ENCODE data around the gene ZMAT5. TPM values are rescaled to one million over a fixed set of nuclear protein-coding genes. Genes with fewer than 3 reads are reported as not detected.

The ZMAT5 gene
- total RNA-seq, 2 experiments from 2014 or later, result 17.1 to 17.5 TPM

DNA sequence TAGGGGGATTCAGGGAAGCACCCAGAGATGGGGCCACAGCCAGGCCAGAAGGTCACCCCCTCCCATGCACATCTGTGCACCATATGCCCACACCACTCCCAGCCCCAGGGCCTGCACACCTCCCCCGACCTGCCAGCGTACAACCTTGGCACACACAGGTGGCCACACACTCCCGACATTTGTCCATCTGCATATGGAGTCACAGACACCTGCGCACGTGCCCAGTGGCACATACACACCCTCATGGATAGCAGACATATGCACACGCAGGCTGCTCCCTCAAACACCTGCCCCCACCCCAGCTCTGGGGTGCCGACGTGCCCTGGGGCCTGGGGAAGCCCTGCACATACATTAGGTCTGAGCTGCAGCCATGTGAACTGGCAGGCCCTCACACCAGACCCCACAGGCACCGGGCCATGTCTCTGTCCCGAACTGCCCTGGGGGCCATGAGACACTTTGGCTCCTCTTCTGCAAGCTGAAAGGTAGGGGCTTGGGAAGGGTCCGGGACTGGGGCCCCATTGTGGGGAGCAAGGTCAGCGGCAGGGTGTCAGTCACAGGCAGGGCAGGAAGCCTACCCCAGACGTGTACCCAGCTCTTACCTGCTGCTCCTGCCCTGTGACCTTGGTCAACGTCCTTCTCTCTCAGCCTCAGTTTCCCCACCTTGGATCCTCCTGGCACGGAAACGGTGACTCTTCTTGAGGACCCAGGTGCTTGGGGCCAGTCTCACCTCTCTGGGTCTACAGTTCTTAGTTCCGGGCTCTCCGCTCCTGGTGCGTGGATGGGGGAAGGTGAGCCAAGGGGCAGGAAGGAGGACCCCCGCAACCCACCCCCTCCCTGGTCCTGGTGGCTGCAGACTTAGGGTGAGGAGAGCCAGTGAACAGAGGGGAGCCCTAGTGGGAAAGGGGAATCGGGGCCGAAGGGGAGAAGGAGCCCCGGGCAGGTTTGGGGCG is 47.6 kb downstream of the ZMAT5 start:
- Mint-ChIP-seq H3K27me3 (peaks cover 50% of the 10 kb centered on the region), H3K9me3 (no peaks in the 10 kb centered on the region), H3K36me3 (no peaks in the 10 kb centered on the region), H3K4me1 (peaks cover 2% of the 10 kb centered on the region), H3K27ac (no peak overlapping the region), H3K4me3 (peak overlapping the region; percentile 34)
- DNase-seq, result no peak

DNA sequence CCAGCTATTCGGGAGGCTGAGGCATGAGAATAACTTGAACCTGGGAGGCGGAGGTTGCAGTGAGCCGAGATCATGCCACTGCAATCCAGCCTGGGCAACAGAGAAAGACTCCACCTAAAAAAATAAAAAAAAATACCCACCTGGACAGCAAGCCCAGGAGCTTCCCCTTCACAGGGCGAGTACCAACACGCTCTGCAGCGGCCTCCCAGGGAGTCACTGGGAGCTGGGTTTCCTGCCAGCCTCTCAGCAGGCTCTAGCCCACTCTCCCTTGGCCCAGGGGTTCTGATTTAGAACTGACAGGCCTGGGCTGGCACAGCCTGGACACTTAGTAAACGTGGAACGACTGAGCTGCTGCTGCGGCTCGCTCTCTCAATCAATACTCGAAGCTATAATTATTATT is 49.0 kb downstream of the ZMAT5 start:
- no peak for DNase-seq
- H3K27ac Mint-ChIP-seq, result no peak overlapping the region
- H3K9me3 Mint-ChIP-seq, result no peaks in the 10 kb centered on the region
- peaks cover 50% of the 10 kb centered on the region for H3K27me3 Mint-ChIP-seq
- peaks cover 2% of the 10 kb centered on the region for H3K4me1 Mint-ChIP-seq
- no peak overlapping the region for H3K4me3 Mint-ChIP-seq
- no peaks in the 10 kb centered on the region for H3K36me3 Mint-ChIP-seq

DNA sequence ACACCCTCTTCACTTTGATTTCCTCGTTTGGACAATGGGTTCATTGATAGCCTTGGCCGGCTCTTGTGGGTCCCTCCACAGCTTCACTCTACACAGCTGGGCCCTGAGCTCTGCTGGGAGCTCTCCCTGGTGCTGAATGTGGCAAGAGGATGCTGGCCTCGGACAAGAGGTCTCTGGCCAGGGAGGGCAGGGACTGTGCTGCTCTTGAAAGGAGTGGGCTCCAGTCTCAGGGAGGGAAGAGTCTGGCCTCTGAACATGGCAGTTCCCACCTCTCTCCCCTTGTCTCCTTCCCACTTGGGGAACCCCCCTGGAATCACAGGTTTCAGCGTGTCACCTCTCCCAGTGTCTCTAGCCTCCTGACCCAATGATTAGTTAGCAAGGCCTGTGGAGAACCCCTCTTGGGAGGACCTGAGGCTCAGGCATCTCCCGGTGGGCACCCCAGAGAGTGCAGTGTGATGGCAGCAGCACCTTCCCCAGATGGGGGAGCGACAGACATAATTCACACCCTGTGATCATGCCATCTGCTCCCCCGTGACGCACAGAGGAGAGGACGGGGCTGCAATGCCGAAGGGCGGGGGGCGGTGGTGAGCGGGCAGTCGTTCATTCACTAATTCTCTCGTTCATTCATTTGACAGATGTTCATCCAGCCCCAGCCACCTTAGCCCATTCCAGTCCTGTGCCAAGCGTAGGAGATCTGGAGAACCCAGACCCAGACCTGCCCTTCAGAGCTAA is 49.8 kb downstream of the ZMAT5 start:
- Mint-ChIP-seq H3K4me1 (peaks cover 2% of the 10 kb centered on the region), H3K36me3 (no peaks in the 10 kb centered on the region), H3K27me3 (peaks cover 49% of the 10 kb centered on the region), H3K27ac (no peak overlapping the region), H3K4me3 (no peak overlapping the region), H3K9me3 (no peaks in the 10 kb centered on the region)
- DNase-seq, result peak; percentile 30

DNA sequence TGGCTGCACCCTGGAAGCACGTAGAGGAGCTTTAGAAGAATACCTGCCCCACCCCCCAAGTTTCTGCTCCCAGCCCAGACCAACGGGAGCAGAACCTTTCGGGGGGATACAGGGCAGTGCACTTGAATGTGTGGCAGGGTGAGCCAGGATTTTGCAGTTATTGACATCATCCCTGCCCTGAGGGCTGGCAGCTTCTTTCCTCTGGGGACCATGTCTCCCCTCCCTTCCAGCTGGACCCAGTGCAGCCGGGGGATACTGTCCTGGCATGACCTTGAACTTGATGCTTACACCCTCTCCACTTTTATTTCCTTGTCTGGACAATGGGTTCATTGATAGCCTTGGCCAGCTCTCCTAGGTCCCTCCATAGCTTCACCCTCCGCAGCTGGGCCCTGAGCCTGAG is 51.1 kb downstream of the ZMAT5 start:
- no peaks in the 10 kb centered on the region for H3K36me3 Mint-ChIP-seq
- no peaks in the 10 kb centered on the region for H3K9me3 Mint-ChIP-seq
- peaks cover 2% of the 10 kb centered on the region for H3K4me1 Mint-ChIP-seq
- no peak overlapping the region for H3K27ac Mint-ChIP-seq
- DNase-seq, result no peak
- H3K27me3 Mint-ChIP-seq, result peaks cover 40% of the 10 kb centered on the region
- no peak overlapping the region for H3K4me3 Mint-ChIP-seq

DNA sequence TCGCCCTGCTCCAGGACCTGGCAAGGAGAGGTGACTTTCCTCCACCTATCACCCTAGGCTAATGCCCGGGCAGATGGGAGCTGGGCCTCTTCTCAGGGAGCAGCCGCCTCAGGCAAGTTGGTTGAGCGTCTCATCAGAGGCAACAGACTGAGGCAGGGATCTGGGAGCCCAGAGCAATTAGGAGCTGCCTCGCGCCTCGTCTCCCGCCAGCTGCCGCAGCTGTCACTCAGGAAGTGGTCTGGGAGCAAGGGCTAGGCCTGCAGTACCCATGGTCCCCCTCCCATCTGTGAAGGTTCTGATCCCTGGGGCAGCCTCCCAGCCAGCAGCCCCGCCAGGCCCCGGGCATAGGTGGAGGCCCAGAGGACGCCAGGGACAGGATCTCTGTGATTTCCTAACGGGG is 51.6 kb downstream of the ZMAT5 start:
- DNase-seq, result no peak
- Mint-ChIP-seq H3K4me3 (no peak overlapping the region), H3K4me1 (peaks cover 2% of the 10 kb centered on the region), H3K9me3 (no peaks in the 10 kb centered on the region), H3K27me3 (peaks cover 38% of the 10 kb centered on the region), H3K36me3 (no peaks in the 10 kb centered on the region), H3K27ac (no peak overlapping the region)

DNA sequence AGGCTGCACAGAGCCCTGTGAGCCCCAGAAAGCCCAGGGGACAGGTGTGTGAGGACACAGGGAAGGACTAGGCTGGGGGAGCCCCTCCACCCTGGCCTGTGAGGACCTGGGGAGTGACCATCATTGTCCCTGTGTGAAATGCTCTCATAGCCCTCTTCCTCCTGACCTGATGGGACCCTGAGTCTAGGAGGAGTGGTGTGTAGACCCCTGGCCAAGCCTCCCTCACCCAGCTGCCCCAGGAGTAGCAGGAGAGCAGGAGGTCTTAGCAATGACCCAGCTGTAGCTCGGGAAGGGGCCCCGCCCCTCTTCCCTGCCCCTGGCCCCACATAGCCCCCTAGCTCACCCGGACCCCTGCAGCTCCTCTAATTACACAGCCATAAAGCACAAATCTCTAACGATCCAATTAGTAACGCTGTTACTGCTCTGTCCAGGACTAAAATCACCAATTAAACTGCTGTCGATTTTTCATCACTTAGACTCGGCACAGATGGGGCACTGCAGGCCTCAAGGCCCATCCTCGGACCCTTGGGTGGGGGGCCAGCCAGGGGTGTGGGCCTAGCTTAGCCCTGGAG is 53.6 kb downstream of the ZMAT5 start:
- Mint-ChIP-seq H3K4me3 (no peak overlapping the region), H3K27ac (no peak overlapping the region), H3K9me3 (no peaks in the 10 kb centered on the region), H3K27me3 (peaks cover 22% of the 10 kb centered on the region), H3K4me1 (no peaks in the 10 kb centered on the region), H3K36me3 (no peaks in the 10 kb centered on the region)
- DNase-seq, result no peak

DNA sequence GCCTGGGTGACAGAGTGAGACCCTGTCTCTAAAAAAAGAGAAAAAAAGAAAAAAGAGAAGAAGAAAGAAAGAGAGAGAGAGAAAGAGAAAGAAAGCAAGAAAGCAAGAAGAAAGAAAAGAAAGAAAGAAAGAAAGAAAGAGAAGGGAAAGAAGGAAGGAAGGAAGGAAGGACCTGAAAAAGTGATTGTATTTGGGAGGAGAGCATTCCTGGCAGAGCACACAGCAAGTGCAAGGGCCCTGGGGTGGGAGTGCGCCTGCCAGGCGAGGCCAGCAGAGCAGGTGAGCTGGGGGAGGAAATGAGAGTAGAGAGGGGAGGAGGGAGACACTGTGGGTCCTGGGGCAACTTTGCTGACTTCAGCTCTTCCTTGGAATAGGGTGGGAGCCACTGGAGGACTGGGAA is 54.7 kb downstream of the ZMAT5 start:
- H3K9me3 Mint-ChIP-seq, result no peaks in the 10 kb centered on the region
- peaks cover 13% of the 10 kb centered on the region for H3K27me3 Mint-ChIP-seq
- H3K27ac Mint-ChIP-seq, result no peak overlapping the region
- H3K36me3 Mint-ChIP-seq, result no peaks in the 10 kb centered on the region
- H3K4me1 Mint-ChIP-seq, result no peaks in the 10 kb centered on the region
- DNase-seq, result no peak
- no peak overlapping the region for H3K4me3 Mint-ChIP-seq

DNA sequence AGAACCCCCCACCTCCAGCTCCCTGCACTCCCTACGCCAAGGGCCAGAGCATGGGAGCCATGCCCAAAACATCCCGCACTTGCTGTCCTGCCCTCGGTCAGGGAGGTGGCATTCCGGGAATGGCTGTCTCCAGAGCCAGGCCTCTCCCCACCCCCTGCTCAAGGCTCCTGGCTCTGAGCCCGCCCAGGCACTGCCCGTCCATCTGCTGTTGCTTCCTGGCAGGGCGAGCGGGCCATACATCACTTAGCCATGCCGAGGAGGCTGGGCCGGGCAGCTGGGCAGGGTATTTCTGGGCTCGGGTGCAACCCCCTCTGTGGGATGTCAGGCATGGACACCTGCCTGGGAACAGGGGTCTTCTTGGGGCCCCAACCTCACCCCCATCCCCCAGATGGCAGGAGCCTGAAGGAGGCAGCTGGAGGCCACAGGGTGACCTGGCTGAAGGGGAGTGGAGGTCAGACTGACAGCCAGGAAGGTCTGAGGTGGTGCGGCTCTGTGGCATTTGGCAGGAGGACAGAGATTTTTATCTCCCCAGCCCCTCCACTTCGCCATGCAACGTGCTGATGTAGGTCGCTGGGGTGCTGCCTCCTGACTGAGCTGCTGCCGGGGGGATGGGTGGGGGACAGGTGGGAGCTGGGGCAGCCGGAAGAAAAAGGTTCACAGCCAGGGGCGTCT is 55.7 kb downstream of the ZMAT5 start:
- Mint-ChIP-seq H3K27ac (no peak overlapping the region), H3K9me3 (no peaks in the 10 kb centered on the region), H3K4me1 (no peaks in the 10 kb centered on the region), H3K27me3 (peaks cover 2% of the 10 kb centered on the region), H3K36me3 (no peaks in the 10 kb centered on the region), H3K4me3 (no peak overlapping the region)
- no peak for DNase-seq

DNA sequence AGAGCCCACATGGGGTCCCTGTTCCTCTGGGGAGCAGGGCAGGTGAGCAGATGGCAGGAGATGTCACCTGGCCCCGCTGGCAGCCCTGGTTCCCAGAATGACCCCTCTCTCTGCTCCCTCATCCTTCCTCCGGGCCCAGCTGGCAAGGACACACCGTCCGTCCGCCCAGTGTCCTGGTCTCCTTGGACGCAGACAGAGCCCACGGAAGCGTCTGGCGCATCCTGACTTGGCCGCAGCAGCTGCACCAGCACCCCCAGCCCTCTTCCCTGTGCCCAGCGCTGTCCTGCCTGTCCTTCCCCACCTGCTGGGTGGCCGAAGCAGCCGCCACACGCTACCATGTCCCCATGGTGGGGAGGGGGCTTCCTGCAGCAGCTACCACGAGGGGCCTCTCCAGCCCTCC is 56.6 kb downstream of the ZMAT5 start:
- Mint-ChIP-seq H3K4me1 (no peaks in the 10 kb centered on the region), H3K4me3 (no peak overlapping the region), H3K9me3 (no peaks in the 10 kb centered on the region), H3K27ac (no peak overlapping the region), H3K27me3 (no peaks in the 10 kb centered on the region), H3K36me3 (no peaks in the 10 kb centered on the region)
- no peak for DNase-seq

DNA sequence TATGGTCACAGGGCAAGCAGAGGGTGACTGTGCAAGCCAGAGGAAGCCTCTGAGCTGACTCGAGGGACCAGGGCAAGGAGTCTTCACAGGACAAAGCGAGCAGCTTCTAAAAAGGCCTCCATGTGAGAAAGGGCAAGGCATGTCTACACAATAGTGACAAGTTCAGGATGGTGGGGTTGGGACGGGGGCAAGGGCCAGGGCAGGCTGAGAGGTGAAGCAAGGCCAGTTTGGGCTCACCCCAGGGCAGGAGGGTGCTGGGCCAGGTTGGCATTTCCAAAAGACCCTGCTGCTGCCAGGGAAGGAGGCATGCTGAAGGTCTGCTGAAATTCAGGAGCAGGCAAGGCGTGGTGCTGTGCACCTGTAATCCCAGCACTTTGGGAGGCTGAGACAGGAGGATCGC is 59.3 kb downstream of the ZMAT5 start:
- H3K4me1 Mint-ChIP-seq, result peaks cover 2% of the 10 kb centered on the region
- H3K36me3 Mint-ChIP-seq, result no peaks in the 10 kb centered on the region
- peaks cover 13% of the 10 kb centered on the region for H3K27me3 Mint-ChIP-seq
- DNase-seq, result no peak
- H3K27ac Mint-ChIP-seq, result no peak overlapping the region
- no peaks in the 10 kb centered on the region for H3K9me3 Mint-ChIP-seq
- H3K4me3 Mint-ChIP-seq, result no peak overlapping the region

DNA sequence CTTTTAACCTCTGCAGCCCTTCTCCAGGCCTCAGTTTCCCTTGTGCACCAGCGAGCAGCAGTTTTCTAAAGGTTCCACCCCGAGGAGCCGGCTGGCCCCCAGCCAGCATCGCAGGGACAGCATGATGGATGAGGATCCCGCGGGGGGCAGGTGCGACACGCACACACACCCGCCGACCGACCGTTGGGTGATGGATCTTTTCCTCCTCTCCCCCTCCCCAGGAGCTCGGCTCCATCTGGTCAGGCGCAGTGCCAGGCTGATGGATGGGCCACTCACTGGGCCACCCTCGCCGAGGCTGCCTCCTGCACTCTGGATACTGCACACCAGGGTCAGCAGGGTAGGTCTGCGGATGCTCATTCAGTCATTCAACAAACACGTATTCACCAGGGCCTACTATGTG is 59.8 kb downstream of the ZMAT5 start:
- H3K27me3 Mint-ChIP-seq, result peaks cover 15% of the 10 kb centered on the region

DNA sequence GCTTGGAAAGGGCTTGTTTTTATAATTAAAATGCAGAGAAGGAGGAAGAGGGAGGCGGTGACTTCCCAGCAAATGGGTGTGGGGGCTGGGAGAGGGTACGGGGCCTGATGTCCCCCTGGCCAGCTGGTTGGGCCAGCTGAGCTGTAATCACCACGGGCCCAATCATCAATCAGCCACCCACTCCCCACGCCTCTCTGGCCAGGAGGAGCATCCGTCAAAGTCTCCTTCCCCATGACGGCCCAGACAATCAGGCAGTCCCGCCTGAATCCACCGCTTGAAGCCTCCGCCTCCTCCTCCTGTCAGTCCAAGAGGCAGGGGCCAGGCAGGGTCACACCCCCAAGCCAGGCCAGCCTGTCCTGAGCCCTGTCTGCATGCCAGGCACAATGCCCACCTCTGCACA is 60.3 kb downstream of the ZMAT5 start:
- Mint-ChIP-seq H3K36me3 (no peaks in the 10 kb centered on the region), H3K4me1 (peaks cover 4% of the 10 kb centered on the region), H3K4me3 (no peak overlapping the region), H3K9me3 (no peaks in the 10 kb centered on the region), H3K27me3 (peaks cover 17% of the 10 kb centered on the region), H3K27ac (no peak overlapping the region)
- DNase-seq, result no peak

More for the DNA sequence above, 59.8 kb downstream of the ZMAT5 start:
- no peaks in the 10 kb centered on the region for H3K9me3 Mint-ChIP-seq
- no peak for DNase-seq
- H3K4me1 Mint-ChIP-seq, result peaks cover 2% of the 10 kb centered on the region
- H3K4me3 Mint-ChIP-seq, result no peak overlapping the region
- no peak overlapping the region for H3K27ac Mint-ChIP-seq
- no peaks in the 10 kb centered on the region for H3K36me3 Mint-ChIP-seq

DNA sequence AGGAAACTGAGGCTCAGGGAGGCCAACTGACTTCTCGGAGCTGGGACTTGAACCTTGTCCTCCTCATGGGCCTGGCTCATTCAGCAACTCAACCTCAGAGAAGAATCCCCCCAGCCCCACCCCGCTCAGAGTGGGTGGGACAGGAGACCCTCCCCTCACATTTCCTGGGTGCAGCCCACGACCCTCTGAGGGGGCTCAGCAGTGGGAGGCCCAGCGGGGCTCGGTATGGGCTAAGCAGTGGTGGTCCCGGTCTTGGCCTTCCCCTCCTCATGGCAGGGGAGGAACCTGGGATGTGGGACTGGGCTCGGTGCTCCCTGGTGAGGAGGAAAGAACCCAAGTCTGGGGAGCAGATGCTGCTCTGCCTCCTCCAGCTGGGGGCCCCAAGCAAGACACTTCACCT is 61.2 kb downstream of the ZMAT5 start:
- H3K27ac Mint-ChIP-seq, result no peak overlapping the region
- peaks cover 17% of the 10 kb centered on the region for H3K27me3 Mint-ChIP-seq
- no peak for DNase-seq
- no peaks in the 10 kb centered on the region for H3K36me3 Mint-ChIP-seq
- no peaks in the 10 kb centered on the region for H3K9me3 Mint-ChIP-seq
- H3K4me3 Mint-ChIP-seq, result no peak overlapping the region
- peaks cover 7% of the 10 kb centered on the region for H3K4me1 Mint-ChIP-seq

DNA sequence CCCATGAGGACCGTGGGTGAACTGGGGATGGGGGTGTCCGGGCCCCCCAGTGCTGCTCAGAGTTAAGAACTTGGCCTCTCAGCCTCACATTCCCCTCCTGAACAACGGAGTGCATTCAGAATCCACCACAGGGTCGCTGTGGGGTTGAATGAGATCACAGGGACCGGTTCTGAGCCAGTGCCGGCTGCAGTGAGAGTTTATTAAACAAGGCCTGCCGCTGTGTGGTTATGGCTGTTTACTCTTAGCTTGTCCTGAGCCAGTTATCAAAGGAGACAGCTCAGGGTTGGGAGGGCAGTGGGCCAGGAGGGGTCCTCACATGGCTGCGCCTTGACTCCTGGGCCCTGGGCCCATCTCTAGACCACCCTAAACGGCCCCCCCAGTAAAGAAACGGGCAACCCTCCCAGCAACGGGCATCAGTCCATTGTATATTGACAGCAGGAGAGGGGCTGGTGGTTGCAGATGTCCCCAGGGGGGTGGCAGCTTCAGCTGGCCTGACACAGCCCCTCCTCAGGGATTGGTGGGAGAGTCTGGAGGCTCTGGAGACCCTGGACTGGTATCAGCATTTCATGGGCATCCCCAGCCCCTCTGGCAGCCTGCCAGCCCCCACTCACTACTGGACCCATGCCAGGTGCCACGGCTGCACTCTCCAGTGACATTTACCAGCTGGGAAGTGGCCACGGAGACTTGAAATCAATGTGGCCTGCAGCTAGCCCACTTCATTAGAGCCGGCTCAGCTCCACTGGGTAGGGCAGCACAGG is 62.1 kb downstream of the ZMAT5 start:
- no peak overlapping the region for H3K4me3 Mint-ChIP-seq
- no peaks in the 10 kb centered on the region for H3K36me3 Mint-ChIP-seq
- DNase-seq, result no peak
- peaks cover 17% of the 10 kb centered on the region for H3K27me3 Mint-ChIP-seq
- no peak overlapping the region for H3K27ac Mint-ChIP-seq
- peaks cover 7% of the 10 kb centered on the region for H3K4me1 Mint-ChIP-seq
- no peaks in the 10 kb centered on the region for H3K9me3 Mint-ChIP-seq

Measured in activated naive CD8-positive, alpha-beta T cell treated with anti-CD3 and anti-CD28 coated beads for 36 hours (primary cell).